Right atrium auricular region (tissue), 2 donors: Measurements from ENCODE around the gene CYP4F22. TPM values are rescaled to one million over a fixed set of nuclear protein-coding genes. Genes with fewer than 3 reads are reported as not detected.

Experiments used
- DNase-seq: peaks from one replicate; pipeline ENCODE4 v3.0.0-alpha.2; 2019; ENCODE audit warnings: low spot score
- H3K27ac ChIP-seq, 2 donors: fragments of 200-600 bp; sonication (generic); 1 replicate in 1 of 2; 2 replicates in 1 of 2; pipeline ENCODE4 v1.5.1; 2016 to 2019
- H3K27me3 ChIP-seq, 2 donors: fragments of 200-600 bp; sonication (generic); one replicate each; pipeline versions ENCODE4 v1.5.1 to v1.6.0; 2017 to 2019
- H3K36me3 ChIP-seq: fragments of 200-600 bp; sonication (generic); one replicate; pipeline ENCODE4 v1.5.1; 2016
- H3K4me1 ChIP-seq, 2 donors: fragments of 200-600 bp; sonication (generic); one replicate each; pipeline versions ENCODE4 v1.5.1 to v1.6.0; 2017 to 2019
- H3K4me3 ChIP-seq, 2 donors: fragments of 200-600 bp; sonication (generic); 1 replicate in 1 of 2; 2 replicates in 1 of 2; pipeline ENCODE4 v1.5.1; 2017 to 2019; ENCODE audit warnings: mild to moderate bottlenecking in 1 of 2, moderate library complexity in 1 of 2
- H3K9me3 ChIP-seq, 2 donors: fragments of 200-600 bp; sonication (generic); one replicate each; pipeline ENCODE4 v1.5.1; 2019
- CTCF ChIP-seq, 2 donors: fragments of 200-600 bp; sonication (generic); IDR thresholded peaks; one replicate each; pipeline ENCODE4 v1.5.1; 2019; ENCODE audit warnings: antibody characterized with exemption in 2 of 2
- total RNA-seq, 2 donors: library from RNA; depleted of rRNA; stranded (reverse); fragments of >200 nt; gene quantifications; one replicate each; pipeline ENCODE4 v1.1.0, GENCODE V29; 2016

The CYP4F22 gene
- total RNA-seq, 2 donors from 2014 or later, result not detected

- no peaks in the 10 kb centered on the region for H3K27me3 ChIP-seq
- no peak for DNase-seq
- H3K36me3 ChIP-seq, result no peaks in the 10 kb centered on the region
- H3K4me1 ChIP-seq, result no peaks in the 10 kb centered on the region
- TF ChIP-seq CTCF (IDR thresholded peaks at IDR 0.05), result no peak
- no peak overlapping the region for H3K27ac ChIP-seq
- no peak overlapping the region for H3K4me3 ChIP-seq
- H3K9me3 ChIP-seq, result no peaks in the 10 kb centered on the region
Measured at GRCh38 chr19:15564534-15565168, 56.3 kb downstream of the CYP4F22 start.

DNA sequence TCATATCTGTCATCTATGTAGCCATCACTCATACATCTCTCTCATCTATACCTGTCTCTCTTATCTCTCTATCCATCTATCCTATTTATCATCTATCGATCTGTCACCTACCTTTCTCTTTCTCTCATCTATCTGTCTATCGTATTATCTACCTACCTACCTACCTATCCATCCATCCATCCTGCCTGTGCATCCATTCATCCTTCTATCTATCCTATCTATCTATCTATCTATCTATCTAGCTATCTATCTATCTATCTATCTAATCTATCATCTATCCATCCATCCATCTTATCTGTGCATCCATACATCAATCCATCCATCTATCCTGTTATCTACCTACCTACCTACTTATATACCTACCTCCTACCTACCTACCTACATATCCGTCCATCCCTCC, 62.1 kb downstream of the CYP4F22 start:
- H3K27me3 ChIP-seq, result no peaks in the 10 kb centered on the region
- TF ChIP-seq CTCF (IDR thresholded peaks at IDR 0.05), result no peak

GRCh38 chr19:15575406-15575805, 67.1 kb downstream of the CYP4F22 start:
- Histone ChIP-seq H3K27me3 (no peaks in the 10 kb centered on the region), H3K27ac (no peak overlapping the region), H3K36me3 (no peaks in the 10 kb centered on the region), H3K4me3 (no peak overlapping the region), H3K4me1 (no peaks in the 10 kb centered on the region), H3K9me3 (no peaks in the 10 kb centered on the region)
- no peak for DNase-seq
- TF ChIP-seq CTCF (IDR thresholded peaks at IDR 0.05), result no peak

More for the DNA sequence above, 62.1 kb downstream of the CYP4F22 start:
- Histone ChIP-seq H3K36me3 (no peaks in the 10 kb centered on the region), H3K4me3 (no peak overlapping the region), H3K4me1 (no peaks in the 10 kb centered on the region), H3K27ac (no peak overlapping the region), H3K9me3 (no peaks in the 10 kb centered on the region)
- no peak for DNase-seq

DNA sequence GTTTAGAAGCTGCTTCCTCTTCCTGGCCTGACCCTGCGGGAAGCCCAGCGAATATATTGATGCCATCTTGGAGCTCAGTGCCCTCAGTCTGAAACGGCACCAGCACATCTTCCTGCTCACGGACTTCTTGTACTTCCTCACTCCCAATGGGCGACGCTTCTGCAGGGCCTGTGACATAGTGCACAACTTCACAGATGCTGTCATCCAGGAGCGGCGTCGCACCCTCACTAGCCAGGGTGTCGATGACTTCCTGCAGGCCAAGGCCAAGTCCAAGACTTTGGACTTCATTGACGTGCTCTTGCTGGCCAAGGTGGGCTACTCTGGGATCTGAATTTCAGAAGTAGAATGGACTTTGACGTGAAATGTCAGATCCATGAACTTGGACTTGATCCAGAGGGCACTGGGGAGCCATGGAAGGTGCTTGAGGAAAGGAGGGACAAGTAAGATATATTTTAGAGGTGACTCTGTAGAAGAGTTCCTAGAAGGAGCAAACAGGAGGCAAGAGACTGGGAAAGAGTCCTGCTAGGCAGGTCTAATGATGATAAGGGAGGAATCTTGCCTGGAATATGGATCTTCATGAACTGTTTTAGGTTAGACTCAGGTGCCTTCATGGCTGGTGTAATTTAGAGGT, 68.3 kb downstream of the CYP4F22 start:
- no peak overlapping the region for H3K27ac ChIP-seq
- H3K9me3 ChIP-seq, result no peaks in the 10 kb centered on the region
- no peaks in the 10 kb centered on the region for H3K27me3 ChIP-seq
- H3K36me3 ChIP-seq, result no peaks in the 10 kb centered on the region
- no peak overlapping the region for H3K4me3 ChIP-seq
- no peak for DNase-seq
- TF ChIP-seq CTCF (IDR thresholded peaks at IDR 0.05), result no peak
- H3K4me1 ChIP-seq, result no peaks in the 10 kb centered on the region

DNA sequence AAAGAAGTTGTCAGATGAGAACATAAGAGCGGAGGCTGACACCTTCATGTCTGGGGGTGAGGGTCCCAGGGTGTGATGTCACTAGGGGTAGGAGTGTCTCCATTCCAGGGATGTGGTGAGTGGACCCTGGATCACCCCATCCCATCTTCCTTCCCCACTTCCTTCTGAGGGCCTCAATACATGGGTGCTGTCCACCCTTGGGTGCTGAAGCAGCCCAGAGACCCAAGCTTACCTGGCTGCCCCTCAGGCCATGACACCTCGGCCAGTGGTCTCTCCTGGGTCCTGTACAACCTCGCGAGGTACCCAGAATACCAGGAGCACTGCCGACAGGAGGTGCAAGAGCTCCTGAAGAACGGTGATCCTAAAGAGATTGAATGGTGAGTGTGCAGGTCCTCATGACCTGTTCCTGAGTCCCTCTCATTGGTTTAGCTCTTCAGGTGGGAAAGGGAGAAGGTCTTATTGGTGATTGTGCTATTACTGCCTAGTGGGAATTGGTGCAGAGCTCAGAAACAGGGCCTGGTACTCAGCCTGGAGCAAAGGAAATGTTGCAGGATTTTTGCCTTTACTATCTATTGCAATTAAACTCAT, 69.0 kb downstream of the CYP4F22 start:
- no peak for TF ChIP-seq CTCF (IDR thresholded peaks at IDR 0.05)
- H3K36me3 ChIP-seq, result no peaks in the 10 kb centered on the region
- no peaks in the 10 kb centered on the region for H3K27me3 ChIP-seq
- H3K9me3 ChIP-seq, result no peaks in the 10 kb centered on the region
- no peak overlapping the region for H3K27ac ChIP-seq
- no peak overlapping the region for H3K4me3 ChIP-seq
- DNase-seq, result no peak
- no peaks in the 10 kb centered on the region for H3K4me1 ChIP-seq
